Mesendoderm (in vitro differentiated cells): Measurements from ENCODE around the gene NOL6.
A peak's percentile ranks its signal among the peaks of the same experiment; 100 is the strongest.

Experiments used
- DNase-seq: peaks from one replicate; pipeline ENCODE4 v3.0.0; 2013
- H2AK5ac ChIP-seq: 2 replicates; pipeline ENCODE4 v1.6.1; 2013; ENCODE audit warnings: low read length, inconsistent platforms
- H2BK120ac ChIP-seq: 2 replicates; pipeline ENCODE4 v1.6.1; 2013; ENCODE audit warnings: low read depth, mild to moderate bottlenecking, low read length, moderate library complexity, mixed read lengths
- H2BK15ac ChIP-seq: replicated peaks from 2 replicates; pipeline ENCODE4 v1.6.1; 2013; ENCODE audit warnings: low read depth, mild to moderate bottlenecking, moderate library complexity
- H2BK5ac ChIP-seq: 2 replicates; pipeline ENCODE4 v1.6.1; 2013; ENCODE audit warnings: low read length, inconsistent platforms
- H3K18ac ChIP-seq: 2 replicates; pipeline ENCODE4 v1.6.1; 2013; ENCODE audit warnings: mild to moderate bottlenecking, low read length, mixed read lengths
- H3K23ac ChIP-seq: one replicate; pipeline ENCODE4 v1.6.1; 2013; ENCODE audit warnings: low read length
- H3K27ac ChIP-seq: 2 replicates; pipeline ENCODE4 v1.5.1; 2013; ENCODE audit warnings: low read depth, mild to moderate bottlenecking, inconsistent platforms, low read length, moderate library complexity
- H3K27me3 ChIP-seq: 2 replicates; pipeline ENCODE4 v1.6.1; 2013; ENCODE audit warnings: low read length, control low read depth, mild to moderate bottlenecking, inconsistent platforms; ENCODE audit not compliant: insufficient read depth, poor library complexity
- H3K36me3 ChIP-seq: 2 replicates; pipeline ENCODE4 v1.6.1; 2013; ENCODE audit warnings: low read length, inconsistent platforms; ENCODE audit not compliant: control insufficient read depth, insufficient read depth
- H3K4ac ChIP-seq: one replicate; pipeline ENCODE4 v1.6.1; 2013; ENCODE audit warnings: low read depth, mild to moderate bottlenecking, low read length, moderate library complexity
- H3K4me1 ChIP-seq: 2 replicates; pipeline ENCODE4 v1.6.1; 2013; ENCODE audit warnings: low read depth, low read length, inconsistent platforms; ENCODE audit not compliant: control insufficient read depth
- H3K4me2 ChIP-seq: 2 replicates; pipeline ENCODE4 v1.6.1; 2013; ENCODE audit warnings: low read length
- H3K4me3 ChIP-seq: 2 replicates; pipeline ENCODE4 v1.5.1; 2013; ENCODE audit warnings: mild to moderate bottlenecking, low read length
- H3K56ac ChIP-seq: one replicate; pipeline ENCODE4 v1.6.1; 2013; ENCODE audit warnings: low read length
- H3K79me1 ChIP-seq: 2 replicates; pipeline ENCODE4 v1.6.1; 2013; ENCODE audit warnings: low read length, inconsistent platforms
- H3K79me2 ChIP-seq: 2 replicates; pipeline ENCODE4 v1.6.1; 2013; ENCODE audit warnings: mild to moderate bottlenecking, low read length; ENCODE audit not compliant: control insufficient read depth, insufficient read depth
- H3K9ac ChIP-seq: 2 replicates; pipeline ENCODE4 v1.6.1; 2013; ENCODE audit warnings: low read length, inconsistent platforms
- H4K5ac ChIP-seq: one replicate; pipeline ENCODE4 v1.6.1; 2013; ENCODE audit warnings: low read length
- H4K8ac ChIP-seq: one replicate; pipeline ENCODE4 v1.6.1; 2013; ENCODE audit warnings: low read depth, mild to moderate bottlenecking, control low read depth, low read length, moderate library complexity
- WGBS: extraction: QIAGEN DNeasy Blood & Tissue Kit; methylation state at CpG from one replicate; pipeline ENCODE4 v1.1.7; 2013; ENCODE audit warnings: low lambda C conversion rate, missing lambda C conversion rate; ENCODE audit not compliant: insufficient coverage; ENCODE audit errors: extremely low coverage; 5-methylcytosine and 5-hydroxymethylcytosine counted together

Gene NOL6

DNA sequence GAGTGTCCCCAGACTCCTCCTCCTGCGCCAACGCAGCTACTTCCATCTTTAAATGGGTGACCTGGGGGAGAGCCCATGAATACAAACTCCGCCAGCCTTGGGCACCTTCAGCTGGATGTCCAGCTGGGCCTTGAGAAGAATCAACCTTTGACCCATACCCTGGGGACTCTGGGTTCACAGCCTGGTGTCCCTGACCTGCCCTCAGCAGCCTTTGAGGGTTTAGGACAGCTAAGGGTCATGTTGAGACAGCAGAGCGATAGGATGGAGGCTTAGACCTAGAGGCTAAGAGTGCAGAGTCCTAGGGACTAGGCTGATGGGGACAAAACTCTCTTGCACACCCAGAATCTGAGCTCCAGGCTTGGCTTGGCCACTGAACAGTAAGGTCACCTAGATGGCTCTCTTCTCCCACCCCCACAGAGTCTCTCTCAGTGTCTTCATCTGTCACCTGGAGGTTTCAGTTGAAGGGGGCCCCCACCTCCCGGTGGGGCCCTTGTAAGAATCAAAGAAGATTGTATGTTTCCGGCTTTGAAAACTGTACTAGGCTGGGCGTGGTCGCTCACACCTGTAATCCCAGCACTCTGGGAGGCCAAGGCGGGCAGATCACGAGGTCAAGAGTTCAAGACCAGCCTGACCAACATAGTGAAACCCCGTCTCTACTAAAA lies 19.6 kb downstream of the NOL6 start:
- Histone ChIP-seq H3K56ac (no peak overlapping the region), H3K4me1 (no peaks in the 10 kb centered on the region), H2BK120ac (no peak overlapping the region), H3K18ac (no peak overlapping the region), H2AK5ac (peak overlapping the region; percentile 22), H3K23ac (no peak overlapping the region), H4K8ac (no peak overlapping the region), H3K79me1 (no peaks in the 10 kb centered on the region), H3K4me3 (no peak overlapping the region), H3K4me2 (no peak overlapping the region), H4K5ac (no peak overlapping the region), H2BK5ac (no peak overlapping the region), H3K27ac (no peak overlapping the region), H3K4ac (no peak overlapping the region), H3K9ac (no peak overlapping the region), H2BK15ac (no peak overlapping the region), H3K36me3 (no peaks in the 10 kb centered on the region), H3K27me3 (no peaks in the 10 kb centered on the region), H3K79me2 (no peaks in the 10 kb centered on the region)
- no peak for DNase-seq
- no CpG with 5 or more reads among the region's 11 CpGs for WGBS

- Histone ChIP-seq H2AK5ac (no peak overlapping the region), H3K36me3 (no peaks in the 10 kb centered on the region), H4K8ac (no peak overlapping the region), H3K4me3 (no peak overlapping the region), H2BK120ac (no peak overlapping the region), H3K4ac (peak overlapping the region; percentile 1), H3K56ac (peak overlapping the region; percentile 66), H3K9ac (peak overlapping the region; percentile 18), H4K5ac (no peak overlapping the region), H3K4me2 (no peak overlapping the region), H3K27ac (no peak overlapping the region), H2BK5ac (no peak overlapping the region), H3K27me3 (no peaks in the 10 kb centered on the region), H3K79me2 (no peaks in the 10 kb centered on the region), H2BK15ac (no peak overlapping the region), H3K23ac (no peak overlapping the region), H3K79me1 (no peaks in the 10 kb centered on the region), H3K4me1 (no peaks in the 10 kb centered on the region), H3K18ac (no peak overlapping the region)
- no peak for DNase-seq
- no CpG with 5 or more reads among the region's 3 CpGs for WGBS
These were observed 20.4 kb downstream of the NOL6 start for GRCh38 chr9:33453286-33453860.

GRCh38 chr9:33452828-33453271 lies 20.9 kb downstream of the NOL6 start:
- Histone ChIP-seq H2BK5ac (no peak overlapping the region), H3K4ac (peak overlapping the region; percentile 1), H4K8ac (no peak overlapping the region), H3K4me3 (no peak overlapping the region), H3K27me3 (no peaks in the 10 kb centered on the region), H3K4me1 (no peaks in the 10 kb centered on the region), H4K5ac (no peak overlapping the region), H3K56ac (peak overlapping the region; percentile 66), H3K18ac (no peak overlapping the region), H3K79me2 (no peaks in the 10 kb centered on the region), H3K27ac (no peak overlapping the region), H3K4me2 (no peak overlapping the region), H3K79me1 (no peaks in the 10 kb centered on the region), H2BK15ac (no peak overlapping the region), H3K23ac (no peak overlapping the region), H2BK120ac (no peak overlapping the region), H3K36me3 (no peaks in the 10 kb centered on the region), H3K9ac (peak overlapping the region; percentile 18), H2AK5ac (no peak overlapping the region)
- WGBS, result no CpG with 5 or more reads among the region's 7 CpGs
- peak; percentile 94 for DNase-seq

DNA sequence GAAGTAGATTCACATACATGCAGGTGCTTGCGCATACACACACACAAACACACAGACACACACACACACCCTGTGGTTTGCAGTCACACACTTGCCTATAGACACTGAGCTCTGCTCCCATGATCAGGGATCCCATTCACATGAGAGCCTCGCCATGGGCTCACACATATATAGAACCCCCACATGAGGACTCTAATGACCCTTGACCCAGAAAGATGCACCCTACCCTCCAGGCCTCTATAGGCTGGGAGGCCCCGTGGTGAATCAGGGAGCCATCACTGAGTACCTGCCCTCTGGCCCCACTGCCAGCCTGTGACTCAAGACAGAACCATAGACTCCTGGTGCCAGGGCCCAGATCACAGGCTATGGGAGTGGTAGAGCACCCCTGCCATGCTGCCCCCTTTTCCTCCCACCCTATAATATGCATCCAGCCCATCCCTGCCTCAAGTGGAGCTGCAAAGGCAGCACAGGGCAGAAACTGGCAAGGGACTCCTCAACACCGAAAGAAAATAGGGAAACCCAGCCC lies 23.0 kb downstream of the NOL6 start:
- H3K4me1 ChIP-seq, result peaks cover 8% of the 10 kb centered on the region
- H3K36me3 ChIP-seq, result no peaks in the 10 kb centered on the region
- no peak overlapping the region for H3K18ac ChIP-seq
- no peaks in the 10 kb centered on the region for H3K79me1 ChIP-seq
- WGBS, result no CpG with 5 or more reads among the region's 4 CpGs
- H4K5ac ChIP-seq, result no peak overlapping the region
- H3K23ac ChIP-seq, result no peak overlapping the region
- no peak overlapping the region for H2BK120ac ChIP-seq
- no peak overlapping the region for H3K56ac ChIP-seq
- no peak overlapping the region for H4K8ac ChIP-seq
- H2AK5ac ChIP-seq, result no peak overlapping the region
- no peak for DNase-seq
- H2BK5ac ChIP-seq, result no peak overlapping the region
- H3K79me2 ChIP-seq, result no peaks in the 10 kb centered on the region
- H3K4ac ChIP-seq, result no peak overlapping the region
- H2BK15ac ChIP-seq, result no peak overlapping the region
- no peaks in the 10 kb centered on the region for H3K27me3 ChIP-seq
- H3K4me3 ChIP-seq, result no peak overlapping the region
- H3K9ac ChIP-seq, result no peak overlapping the region
- H3K4me2 ChIP-seq, result no peak overlapping the region
- no peak overlapping the region for H3K27ac ChIP-seq

GRCh38 chr9:33449715-33450114 lies 24.0 kb downstream of the NOL6 start:
- no CpG with 5 or more reads among the region's 5 CpGs for WGBS
- no peak overlapping the region for H3K18ac ChIP-seq

More at GRCh38 chr9:33449715-33450114, 24.0 kb downstream of the NOL6 start:
- peaks cover 8% of the 10 kb centered on the region for H3K4me1 ChIP-seq
- H3K56ac ChIP-seq, result no peak overlapping the region
- no peak overlapping the region for H2BK120ac ChIP-seq
- no peak overlapping the region for H4K8ac ChIP-seq
- H3K23ac ChIP-seq, result no peak overlapping the region
- no peak overlapping the region for H3K4me3 ChIP-seq
- H3K27ac ChIP-seq, result no peak overlapping the region
- H2BK15ac ChIP-seq, result no peak overlapping the region
- H3K36me3 ChIP-seq, result no peaks in the 10 kb centered on the region
- H3K79me2 ChIP-seq, result no peaks in the 10 kb centered on the region
- no peak overlapping the region for H2AK5ac ChIP-seq
- no peak for DNase-seq
- no peak overlapping the region for H4K5ac ChIP-seq
- no peak overlapping the region for H3K4ac ChIP-seq
- no peak overlapping the region for H2BK5ac ChIP-seq
- H3K27me3 ChIP-seq, result no peaks in the 10 kb centered on the region
- no peak overlapping the region for H3K9ac ChIP-seq
- no peaks in the 10 kb centered on the region for H3K79me1 ChIP-seq
- no peak overlapping the region for H3K4me2 ChIP-seq
